ENCODE results near the gene RWDD1.

The RWDD1 gene

DNA sequence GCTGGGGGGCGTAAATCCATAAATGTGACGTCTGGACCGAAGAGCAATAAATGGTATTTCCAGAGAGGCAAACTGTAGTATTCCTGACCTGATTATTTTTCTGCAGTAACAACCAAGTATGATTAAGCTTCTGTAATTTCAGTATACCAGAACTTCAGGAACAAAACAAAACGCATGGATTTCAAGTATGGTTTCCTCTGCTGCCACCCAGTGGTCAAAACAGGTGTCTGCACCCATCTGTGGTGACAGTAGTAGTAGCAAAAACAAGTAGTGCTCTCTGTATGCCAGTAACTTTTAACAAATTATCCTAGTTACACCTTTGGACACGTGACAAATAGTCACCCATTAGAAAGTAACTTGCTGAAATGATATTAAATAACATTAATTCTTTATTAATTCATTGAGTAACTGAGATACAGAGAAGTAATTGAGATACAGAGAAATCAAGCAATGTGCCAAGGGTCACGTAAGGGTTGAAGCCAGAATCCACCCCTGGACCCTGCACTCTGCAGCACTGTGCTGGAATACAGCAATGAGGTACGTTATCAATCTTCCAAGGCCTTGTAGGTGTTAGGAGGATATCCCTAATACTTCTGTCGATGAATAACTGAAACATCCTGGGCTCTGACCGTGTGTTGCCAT lies 9.8 kb upstream of the RWDD1 start:
- TF ChIP-seq, protein P1, sequence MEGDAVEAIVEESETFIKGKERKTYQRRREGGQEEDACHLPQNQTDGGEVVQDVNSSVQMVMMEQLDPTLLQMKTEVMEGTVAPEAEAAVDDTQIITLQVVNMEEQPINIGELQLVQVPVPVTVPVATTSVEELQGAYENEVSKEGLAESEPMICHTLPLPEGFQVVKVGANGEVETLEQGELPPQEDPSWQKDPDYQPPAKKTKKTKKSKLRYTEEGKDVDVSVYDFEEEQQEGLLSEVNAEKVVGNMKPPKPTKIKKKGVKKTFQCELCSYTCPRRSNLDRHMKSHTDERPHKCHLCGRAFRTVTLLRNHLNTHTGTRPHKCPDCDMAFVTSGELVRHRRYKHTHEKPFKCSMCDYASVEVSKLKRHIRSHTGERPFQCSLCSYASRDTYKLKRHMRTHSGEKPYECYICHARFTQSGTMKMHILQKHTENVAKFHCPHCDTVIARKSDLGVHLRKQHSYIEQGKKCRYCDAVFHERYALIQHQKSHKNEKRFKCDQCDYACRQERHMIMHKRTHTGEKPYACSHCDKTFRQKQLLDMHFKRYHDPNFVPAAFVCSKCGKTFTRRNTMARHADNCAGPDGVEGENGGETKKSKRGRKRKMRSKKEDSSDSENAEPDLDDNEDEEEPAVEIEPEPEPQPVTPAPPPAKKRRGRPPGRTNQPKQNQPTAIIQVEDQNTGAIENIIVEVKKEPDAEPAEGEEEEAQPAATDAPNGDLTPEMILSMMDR (conservative IDR thresholded peaks at IDR 0.05): peak; percentile 92
- no peak overlapping the region for H3K27ac ChIP-seq

DNA sequence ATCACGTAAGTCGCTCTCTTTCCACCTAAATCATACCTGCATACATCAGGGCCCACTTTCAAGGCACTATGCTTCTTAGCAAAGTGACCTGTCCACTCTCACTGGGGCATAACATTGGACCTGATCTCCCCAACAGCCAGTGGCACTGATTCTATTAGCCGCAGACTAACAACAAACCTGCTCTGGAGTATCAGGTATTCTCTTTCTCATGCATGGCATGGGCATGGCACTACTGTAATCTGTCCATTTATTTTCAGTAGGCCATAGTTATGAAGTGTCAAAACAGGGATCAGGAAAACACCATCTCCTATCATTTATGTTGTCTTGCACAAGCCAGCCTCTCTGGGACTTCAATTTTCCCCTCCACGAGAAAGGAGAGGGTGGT lies 9.3 kb upstream of the RWDD1 start:
- TF ChIP-seq, protein P1 (conservative IDR thresholded peaks at IDR 0.05): no peak
- no peak overlapping the region for H3K27ac ChIP-seq

DNA sequence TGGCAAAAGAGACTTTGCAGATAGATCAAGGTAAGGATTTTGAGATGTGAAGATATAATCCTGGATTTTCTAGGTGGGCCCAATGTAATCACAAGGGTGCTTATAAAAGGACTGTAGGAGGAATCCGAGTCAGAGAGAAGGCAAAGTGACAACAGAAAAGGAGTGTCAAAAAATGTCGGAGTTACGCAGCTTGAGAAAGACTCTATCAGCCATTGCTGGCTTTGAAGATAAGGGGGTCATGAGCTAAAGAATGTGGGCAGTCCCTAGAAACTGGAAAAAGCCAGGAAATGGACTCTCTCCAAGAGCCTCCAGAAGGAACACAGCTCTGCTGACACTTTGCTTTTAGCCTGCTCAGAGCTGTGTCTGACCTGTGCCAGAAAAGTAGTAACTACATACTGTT lies 8.7 kb upstream of the RWDD1 start:
- no peak overlapping the region for H3K27ac ChIP-seq
- TF ChIP-seq, protein P1 (conservative IDR thresholded peaks at IDR 0.05): no peak

DNA sequence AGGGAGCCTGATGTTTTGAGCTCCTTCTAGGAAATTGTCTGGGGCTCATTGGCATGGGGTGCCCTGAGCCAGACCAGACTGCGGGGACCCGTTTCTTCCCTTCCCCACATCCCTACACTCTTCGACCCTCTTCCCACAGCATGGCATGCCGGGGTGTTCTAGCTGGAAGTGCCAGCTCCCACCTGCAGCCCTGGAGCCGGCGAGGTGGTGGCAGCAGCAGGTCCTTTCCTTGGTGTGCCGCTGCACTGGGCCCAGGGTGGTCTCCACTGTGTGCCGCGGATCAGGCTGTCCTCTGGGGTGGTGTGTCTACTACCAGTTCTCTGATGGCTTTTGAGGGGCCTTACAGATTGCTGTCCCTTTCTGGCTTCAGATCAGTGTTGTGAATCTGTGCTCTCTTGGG lies 7.5 kb upstream of the RWDD1 start:
- no peak overlapping the region for H3K27ac ChIP-seq
- TF ChIP-seq, protein P1 (conservative IDR thresholded peaks at IDR 0.05): no peak

DNA sequence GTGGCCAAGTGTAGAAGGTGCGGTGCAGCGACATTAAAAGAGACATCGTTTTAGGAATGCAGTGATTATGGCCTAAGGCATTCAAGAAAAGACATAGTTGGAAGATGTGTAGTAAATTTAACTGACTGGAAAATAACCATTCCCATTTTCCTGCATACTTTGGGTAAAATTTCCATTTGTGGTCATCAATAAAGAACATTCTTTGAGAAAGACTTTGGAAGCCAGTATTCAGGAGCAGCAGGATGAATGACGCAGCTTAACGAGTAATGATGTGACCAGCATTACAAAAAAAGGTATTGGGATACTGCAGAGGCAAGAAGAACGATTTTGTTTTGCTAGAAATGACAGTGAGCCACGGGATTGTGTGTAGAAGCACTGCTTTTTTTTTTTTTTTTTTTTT lies 7.0 kb upstream of the RWDD1 start:
- TF ChIP-seq, protein P1 (conservative IDR thresholded peaks at IDR 0.05): no peak
- H3K27ac ChIP-seq: no peak overlapping the region

DNA sequence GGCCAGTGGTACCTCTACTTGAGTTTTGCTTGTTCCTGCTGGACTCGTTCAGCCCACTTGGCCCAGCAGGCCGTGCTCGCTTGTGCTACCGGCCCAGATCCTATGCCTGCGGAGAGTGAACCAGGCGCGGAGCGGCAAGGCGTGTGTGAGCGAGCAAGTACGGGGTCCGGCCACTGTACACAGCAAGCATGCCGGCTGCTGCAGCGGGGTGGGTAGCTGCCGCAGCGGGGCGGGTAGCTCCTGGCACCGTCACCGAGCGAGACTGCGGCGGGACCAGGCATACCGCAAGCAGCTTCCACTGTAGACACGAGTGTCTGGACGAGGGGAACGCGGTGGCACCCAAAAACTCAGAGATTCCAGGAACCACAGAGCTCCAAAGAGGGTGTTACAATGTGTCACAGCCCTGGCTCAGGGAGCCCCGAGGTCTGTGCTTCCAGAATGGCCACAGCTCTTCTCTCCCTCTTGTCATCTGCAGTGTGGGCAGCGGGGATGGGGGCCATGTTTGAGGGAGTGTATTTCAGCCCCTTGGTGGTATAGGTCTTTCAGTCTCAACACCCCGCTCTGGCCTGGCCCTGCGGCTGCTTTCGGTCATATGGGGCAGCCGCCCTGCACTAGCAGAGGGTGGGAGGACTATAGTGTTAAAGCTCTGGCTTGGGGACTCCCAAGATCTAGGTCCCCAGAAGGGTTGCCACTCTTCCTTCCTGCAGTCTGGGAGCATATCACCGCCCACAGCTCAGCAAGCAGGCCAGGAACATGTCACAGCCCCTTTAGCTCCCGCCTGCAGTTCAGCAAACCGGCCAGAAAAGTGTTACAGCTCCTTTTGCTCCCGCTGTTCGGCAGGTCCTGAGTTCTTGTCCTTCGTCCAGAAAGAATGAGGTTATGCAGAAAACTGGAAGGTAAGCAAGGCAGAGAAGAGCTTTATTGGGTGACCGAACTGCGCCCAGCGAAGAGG lies 6.1 kb upstream of the RWDD1 start:
- TF ChIP-seq, protein P1 (conservative IDR thresholded peaks at IDR 0.05): no peak
- no peak overlapping the region for H3K27ac ChIP-seq

DNA sequence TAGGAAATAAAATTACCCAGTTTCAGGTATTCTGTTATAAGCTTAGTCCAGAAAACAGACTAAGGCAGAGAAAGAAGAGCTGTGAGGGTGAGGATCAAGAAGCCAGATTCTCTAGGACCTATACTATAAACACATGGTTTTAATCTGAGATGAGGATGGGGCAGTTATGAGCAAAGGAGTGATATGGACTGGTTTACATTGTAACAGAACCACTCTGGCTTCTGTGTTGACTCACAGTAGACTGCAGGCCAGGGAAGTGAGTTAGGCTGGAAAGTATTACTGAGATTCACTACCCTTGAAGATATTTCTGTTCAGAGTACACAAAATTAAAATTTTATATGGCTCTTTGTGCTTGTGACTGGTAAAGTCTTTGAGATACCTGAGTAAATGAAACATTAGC lies 3.2 kb upstream of the RWDD1 start:
- peak overlapping the region; percentile 53 for H3K27ac ChIP-seq
- TF ChIP-seq, protein P1 (conservative IDR thresholded peaks at IDR 0.05): no peak

Data from VCaP (cell line).